Measurements from ENCODE around the gene MCUR1.

MCUR1 gene

DNA sequence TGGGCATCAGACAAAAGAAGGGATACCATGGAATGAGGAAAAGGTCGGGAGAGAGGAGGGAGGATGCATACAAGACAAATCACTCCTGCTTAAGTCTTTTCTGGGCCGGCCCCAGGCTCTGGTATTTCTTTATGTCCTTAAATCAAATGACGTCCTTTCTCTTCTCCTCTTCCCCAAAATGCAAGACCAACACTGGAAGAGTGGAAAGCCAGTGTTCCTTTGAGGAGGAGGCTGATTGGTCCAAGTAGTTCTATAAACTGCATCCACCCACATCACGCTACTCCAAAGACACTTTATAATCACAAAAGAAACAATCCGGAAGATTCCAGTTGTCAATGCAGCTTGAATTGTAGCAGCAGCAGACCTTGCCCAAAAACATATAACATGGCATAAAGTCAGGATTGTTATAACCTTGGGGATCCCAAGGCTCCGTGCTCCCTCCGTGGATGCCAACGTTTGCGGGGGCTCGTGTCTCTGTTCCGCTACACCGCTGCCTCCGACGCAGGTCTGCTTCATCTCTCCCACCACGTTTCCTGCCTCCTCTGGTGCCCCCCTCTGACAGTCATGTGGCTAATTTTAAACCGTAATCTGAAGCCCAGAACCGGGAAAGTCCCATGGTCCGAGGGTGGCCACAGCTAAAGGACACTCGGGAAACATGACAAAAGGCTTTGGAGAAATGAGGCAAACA lies 47.1 kb downstream of the MCUR1 start:
- no peaks in the 10 kb centered on the region for H3K36me3 ChIP-seq (ENCODE audit: control insufficient read depth, insufficient read depth, low read length)
- H3K9ac ChIP-seq (ENCODE audit: low read length) = no peak overlapping the region
- peak overlapping the region; percentile 63 for H3K4me3 ChIP-seq (ENCODE audit: low read length)
- peaks cover 11% of the 10 kb centered on the region for H3K4me1 ChIP-seq (ENCODE audit: control insufficient read depth, insufficient read depth, low read length)
- H3K27ac ChIP-seq (ENCODE audit: low read depth, low read length) = peak overlapping the region; percentile 80
- H3K27me3 ChIP-seq (ENCODE audit: control insufficient read depth, insufficient read depth, low read length) = no peaks in the 10 kb centered on the region

DNA sequence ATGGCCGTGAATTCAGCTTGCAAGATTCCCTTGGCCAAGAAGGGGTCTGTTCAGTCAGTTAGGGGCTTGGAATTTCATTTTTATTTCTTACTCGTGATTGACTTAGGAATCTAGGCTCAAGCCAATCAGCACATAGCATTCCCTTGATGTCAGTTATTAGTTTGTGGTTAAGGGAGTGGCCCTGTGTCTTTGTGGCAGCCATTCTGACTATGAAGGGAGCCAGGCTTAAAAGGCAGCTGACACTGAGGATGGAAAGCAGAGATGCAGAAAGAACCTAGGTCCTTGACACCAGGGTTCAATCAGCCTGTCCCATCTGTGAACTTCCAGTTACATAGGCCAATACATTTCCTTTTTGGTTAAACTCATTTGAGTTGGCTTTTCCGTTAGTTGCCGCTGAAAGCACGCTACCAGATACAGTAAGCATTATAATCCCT lies 48.1 kb downstream of the MCUR1 start:
- Histone ChIP-seq H3K27ac (ENCODE audit: low read depth, low read length) (no peak overlapping the region), H3K36me3 (ENCODE audit: control insufficient read depth, insufficient read depth, low read length) (no peaks in the 10 kb centered on the region), H3K4me3 (ENCODE audit: low read length) (no peak overlapping the region), H3K9ac (ENCODE audit: low read length) (no peak overlapping the region), H3K4me1 (ENCODE audit: control insufficient read depth, insufficient read depth, low read length) (peaks cover 11% of the 10 kb centered on the region), H3K27me3 (ENCODE audit: control insufficient read depth, insufficient read depth, low read length) (no peaks in the 10 kb centered on the region)

DNA sequence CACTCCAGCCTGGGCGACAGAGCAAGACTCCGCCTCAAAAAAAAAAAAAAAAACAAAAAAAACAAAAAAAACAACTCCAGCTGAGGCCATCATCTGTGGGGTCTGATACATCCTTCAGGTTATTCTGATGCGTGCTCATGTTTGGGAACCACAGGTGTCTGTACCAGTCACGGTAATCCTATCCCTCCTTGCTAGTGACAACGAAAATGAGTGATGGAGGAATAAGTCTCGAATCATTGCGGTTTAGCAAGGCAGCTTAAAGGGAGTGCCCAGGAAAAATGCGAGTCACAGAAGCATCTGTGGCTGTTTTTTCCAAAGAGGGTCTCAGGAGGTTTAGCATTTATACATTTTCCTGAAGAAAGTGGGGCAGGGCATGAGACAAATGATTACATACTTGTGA lies 48.8 kb downstream of the MCUR1 start:
- Histone ChIP-seq H3K4me1 (ENCODE audit: control insufficient read depth, insufficient read depth, low read length) (peaks cover 11% of the 10 kb centered on the region), H3K9ac (ENCODE audit: low read length) (no peak overlapping the region), H3K4me3 (ENCODE audit: low read length) (no peak overlapping the region), H3K36me3 (ENCODE audit: control insufficient read depth, insufficient read depth, low read length) (no peaks in the 10 kb centered on the region), H3K27ac (ENCODE audit: low read depth, low read length) (no peak overlapping the region), H3K27me3 (ENCODE audit: control insufficient read depth, insufficient read depth, low read length) (no peaks in the 10 kb centered on the region)

DNA sequence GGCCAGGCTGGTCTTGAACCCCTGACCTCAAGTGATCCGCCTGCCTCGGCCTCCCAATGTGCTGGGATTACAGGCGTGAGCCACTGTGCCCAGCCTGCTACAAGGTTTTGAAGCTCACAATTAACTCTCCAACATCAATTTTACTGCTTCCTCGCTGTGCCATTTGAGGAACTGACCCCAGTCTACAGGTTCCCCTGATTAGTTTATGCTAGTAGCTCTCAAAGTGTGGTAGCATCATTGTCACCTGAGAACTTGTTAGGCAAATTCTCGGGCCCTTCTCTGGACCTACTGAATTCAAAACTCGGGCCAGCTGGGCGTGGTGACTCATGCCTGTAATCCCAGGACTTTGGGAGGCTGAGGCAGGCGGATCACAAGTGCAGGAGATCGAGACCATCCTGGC lies 49.4 kb downstream of the MCUR1 start:
- H3K27ac ChIP-seq (ENCODE audit: low read depth, low read length) = no peak overlapping the region
- H3K9ac ChIP-seq (ENCODE audit: low read length) = no peak overlapping the region
- H3K4me3 ChIP-seq (ENCODE audit: low read length) = no peak overlapping the region
- no peaks in the 10 kb centered on the region for H3K27me3 ChIP-seq (ENCODE audit: control insufficient read depth, insufficient read depth, low read length)
- peaks cover 11% of the 10 kb centered on the region for H3K4me1 ChIP-seq (ENCODE audit: control insufficient read depth, insufficient read depth, low read length)
- H3K36me3 ChIP-seq (ENCODE audit: control insufficient read depth, insufficient read depth, low read length) = no peaks in the 10 kb centered on the region

DNA sequence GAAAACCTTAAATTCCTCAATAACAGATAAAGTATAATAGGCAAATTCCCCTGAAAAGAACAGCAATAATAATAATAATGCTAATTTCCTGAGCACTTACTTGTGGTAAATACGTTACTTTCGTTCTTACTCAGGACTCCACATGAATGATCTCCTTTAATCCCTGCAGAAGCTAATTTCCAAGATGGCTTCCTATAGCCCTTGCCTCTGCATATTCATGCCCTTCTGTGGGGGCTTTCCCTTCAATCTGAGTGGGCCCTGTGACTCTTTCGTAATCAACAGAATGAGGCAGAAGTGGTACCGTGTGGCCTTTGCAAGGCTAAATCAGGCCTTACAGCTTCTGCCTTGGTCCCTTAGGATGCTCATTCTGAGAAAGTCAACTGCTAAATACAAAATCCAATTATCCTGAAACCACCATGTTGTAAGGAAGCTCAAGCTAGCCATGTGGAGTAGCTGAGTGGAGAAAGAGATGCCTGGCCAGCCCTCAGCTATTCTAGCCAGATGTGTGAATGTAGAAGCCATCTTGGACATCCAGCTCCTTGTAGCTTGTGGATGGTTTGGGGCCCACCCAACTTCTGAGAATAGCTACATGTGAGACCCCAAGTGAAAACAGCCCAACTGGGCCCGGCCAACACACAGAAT lies 50.5 kb downstream of the MCUR1 start:
- H3K27ac ChIP-seq (ENCODE audit: low read depth, low read length) = peak overlapping the region; percentile 80
- H3K27me3 ChIP-seq (ENCODE audit: control insufficient read depth, insufficient read depth, low read length) = no peaks in the 10 kb centered on the region
- no peak overlapping the region for H3K4me3 ChIP-seq (ENCODE audit: low read length)
- H3K36me3 ChIP-seq (ENCODE audit: control insufficient read depth, insufficient read depth, low read length) = no peaks in the 10 kb centered on the region
- H3K4me1 ChIP-seq (ENCODE audit: control insufficient read depth, insufficient read depth, low read length) = peaks cover 11% of the 10 kb centered on the region
- no peak overlapping the region for H3K9ac ChIP-seq (ENCODE audit: low read length)

DNA sequence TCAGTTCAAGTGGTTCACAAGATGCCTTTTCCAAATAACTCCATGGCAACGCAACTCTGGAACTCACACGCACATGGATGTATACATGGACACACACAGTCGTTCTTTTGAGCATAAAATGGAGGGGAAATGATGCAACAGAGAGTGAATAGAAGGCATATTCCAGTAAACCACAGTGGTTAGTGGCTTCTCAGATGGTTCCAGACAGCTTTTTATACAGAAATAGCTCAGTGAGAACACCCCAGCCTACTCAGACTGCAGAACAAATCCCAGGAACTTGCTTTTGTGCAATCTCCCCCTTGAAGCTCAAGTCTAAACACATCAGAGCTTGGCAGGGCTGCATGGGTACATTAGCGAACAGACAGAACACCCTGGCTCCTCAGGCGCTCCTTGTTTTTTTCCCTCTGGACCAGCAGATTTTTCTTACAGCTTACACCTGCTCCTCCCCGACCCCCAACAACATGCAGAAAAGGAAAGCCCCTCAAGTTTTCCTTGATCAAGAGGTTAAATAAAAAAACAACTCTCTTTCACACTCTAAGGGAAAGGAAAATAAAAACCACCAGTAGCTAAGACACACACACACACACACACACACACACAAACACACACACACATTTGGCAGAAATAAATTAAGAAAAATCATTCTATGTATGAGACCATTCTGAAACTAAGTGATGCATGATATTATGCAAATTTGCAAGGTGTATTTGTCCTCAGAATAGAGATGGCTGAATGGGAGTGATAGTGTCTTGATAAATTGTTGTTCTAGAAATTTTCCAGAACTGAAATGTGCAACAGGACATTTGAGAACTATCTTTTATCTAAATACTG lies 51.5 kb downstream of the MCUR1 start:
- Histone ChIP-seq H3K9ac (ENCODE audit: low read length) (no peak overlapping the region), H3K36me3 (ENCODE audit: control insufficient read depth, insufficient read depth, low read length) (no peaks in the 10 kb centered on the region), H3K4me3 (ENCODE audit: low read length) (no peak overlapping the region), H3K27ac (ENCODE audit: low read depth, low read length) (peak overlapping the region; percentile 80), H3K4me1 (ENCODE audit: control insufficient read depth, insufficient read depth, low read length) (peaks cover 11% of the 10 kb centered on the region), H3K27me3 (ENCODE audit: control insufficient read depth, insufficient read depth, low read length) (no peaks in the 10 kb centered on the region)

DNA sequence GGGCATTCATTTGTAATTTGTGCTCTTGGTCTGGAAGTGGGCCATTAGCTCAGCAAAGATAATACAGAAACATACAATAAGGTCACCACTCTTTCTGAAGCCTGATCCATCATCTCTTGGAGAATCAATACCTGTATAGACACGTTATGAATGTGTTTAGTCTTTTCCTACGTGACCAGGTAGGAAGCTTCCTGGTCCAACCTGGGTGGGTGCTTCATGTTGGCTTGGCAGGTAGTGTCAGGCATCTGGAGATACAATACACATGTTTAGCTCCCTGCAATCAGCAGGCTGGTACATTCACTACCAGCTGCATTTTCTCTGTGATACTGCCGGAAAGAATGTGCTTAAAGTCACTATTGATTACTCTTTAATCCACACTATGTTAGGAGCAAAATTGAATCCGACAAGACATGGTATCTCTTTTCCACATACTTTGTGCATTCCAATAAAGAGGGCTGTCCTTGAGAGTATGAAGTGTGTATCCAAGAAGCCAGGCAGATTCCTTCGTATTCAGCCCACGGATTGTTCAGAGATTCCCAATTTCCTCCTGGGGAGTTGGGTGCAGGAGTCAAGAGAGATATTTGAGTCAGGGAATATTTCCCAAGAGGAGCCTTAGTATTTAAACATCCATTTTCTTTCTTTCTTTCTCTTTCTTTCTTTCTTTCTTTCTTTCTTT lies 52.9 kb downstream of the MCUR1 start:
- H3K9ac ChIP-seq (ENCODE audit: low read length) = no peak overlapping the region
- no peak overlapping the region for H3K27ac ChIP-seq (ENCODE audit: low read depth, low read length)
- H3K4me3 ChIP-seq (ENCODE audit: low read length) = no peak overlapping the region
- H3K36me3 ChIP-seq (ENCODE audit: control insufficient read depth, insufficient read depth, low read length) = no peaks in the 10 kb centered on the region
- H3K4me1 ChIP-seq (ENCODE audit: control insufficient read depth, insufficient read depth, low read length) = peaks cover 11% of the 10 kb centered on the region
- no peaks in the 10 kb centered on the region for H3K27me3 ChIP-seq (ENCODE audit: control insufficient read depth, insufficient read depth, low read length)

DNA sequence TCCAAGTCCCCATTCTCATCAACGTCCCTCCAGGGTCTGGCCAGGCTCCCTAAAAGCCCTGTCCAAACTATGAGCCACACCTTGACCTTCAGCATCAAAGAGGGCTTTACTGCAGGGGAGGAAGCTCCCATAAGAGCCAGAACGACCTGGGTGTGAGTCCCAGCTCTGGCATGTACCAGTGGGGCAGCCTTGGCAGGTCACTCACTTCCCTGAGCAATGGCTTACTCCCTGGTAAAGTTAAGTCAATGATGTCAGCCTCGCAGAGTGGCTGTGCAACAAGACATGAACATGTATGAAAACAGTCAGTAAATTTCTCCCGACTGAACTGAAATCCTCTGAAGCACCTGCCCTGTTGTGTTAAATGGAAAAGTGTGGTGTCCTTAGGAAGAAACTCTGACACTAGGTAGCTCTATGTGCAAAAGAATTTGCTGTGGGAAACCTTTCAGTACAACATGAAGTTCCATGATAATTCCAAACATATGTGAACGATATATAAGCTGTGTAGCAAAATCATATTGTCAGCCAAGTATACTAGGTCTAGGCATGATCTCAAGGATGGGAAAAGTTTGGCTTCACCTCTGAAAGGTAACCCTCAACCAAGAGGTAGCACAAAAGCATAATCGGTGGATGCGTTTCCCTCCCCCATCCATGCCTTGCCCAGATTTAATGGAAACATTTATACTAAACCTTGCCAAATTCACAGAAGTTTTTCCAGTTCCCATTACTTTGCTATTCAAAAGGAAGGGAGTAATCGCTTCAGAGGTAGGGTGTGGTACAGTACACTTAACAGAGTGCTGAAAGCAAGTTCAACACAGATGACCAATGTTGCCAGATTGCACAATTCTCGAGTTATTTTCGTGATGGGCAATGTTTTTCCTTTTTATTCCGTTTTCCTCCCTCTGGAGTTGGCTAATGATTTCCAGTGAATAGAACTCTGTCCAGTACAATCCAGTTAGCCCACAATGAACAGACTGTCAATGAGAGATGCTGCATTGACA lies 53.8 kb downstream of the MCUR1 start:
- Histone ChIP-seq H3K4me3 (ENCODE audit: low read length) (no peak overlapping the region), H3K9ac (ENCODE audit: low read length) (no peak overlapping the region), H3K4me1 (ENCODE audit: control insufficient read depth, insufficient read depth, low read length) (peaks cover 11% of the 10 kb centered on the region), H3K27ac (ENCODE audit: low read depth, low read length) (no peak overlapping the region), H3K27me3 (ENCODE audit: control insufficient read depth, insufficient read depth, low read length) (no peaks in the 10 kb centered on the region), H3K36me3 (ENCODE audit: control insufficient read depth, insufficient read depth, low read length) (no peaks in the 10 kb centered on the region)

DNA sequence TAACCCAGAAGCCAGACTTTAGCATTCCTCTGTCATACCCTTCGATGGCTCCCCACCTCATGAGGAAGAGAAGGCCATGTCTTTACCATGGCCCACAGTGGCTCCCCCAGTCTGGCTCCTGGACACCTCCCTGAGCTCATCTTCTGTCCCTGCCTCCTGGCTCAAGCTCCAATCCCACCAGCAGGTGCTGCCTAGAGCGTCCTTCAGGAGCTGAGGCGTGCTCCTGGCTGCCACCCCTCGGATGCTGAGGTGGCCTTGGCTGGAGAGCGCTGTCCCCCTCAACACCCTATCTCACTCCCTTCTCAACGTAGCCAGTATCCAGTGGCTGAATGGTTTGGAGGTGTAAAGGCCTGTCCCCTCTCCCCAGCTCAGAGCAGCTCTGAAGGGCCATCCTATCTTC lies 55.3 kb downstream of the MCUR1 start:
- Histone ChIP-seq H3K27me3 (ENCODE audit: control insufficient read depth, insufficient read depth, low read length) (no peaks in the 10 kb centered on the region), H3K9ac (ENCODE audit: low read length) (no peak overlapping the region), H3K4me3 (ENCODE audit: low read length) (no peak overlapping the region), H3K27ac (ENCODE audit: low read depth, low read length) (no peak overlapping the region), H3K4me1 (ENCODE audit: control insufficient read depth, insufficient read depth, low read length) (peaks cover 11% of the 10 kb centered on the region), H3K36me3 (ENCODE audit: control insufficient read depth, insufficient read depth, low read length) (no peaks in the 10 kb centered on the region)

DNA sequence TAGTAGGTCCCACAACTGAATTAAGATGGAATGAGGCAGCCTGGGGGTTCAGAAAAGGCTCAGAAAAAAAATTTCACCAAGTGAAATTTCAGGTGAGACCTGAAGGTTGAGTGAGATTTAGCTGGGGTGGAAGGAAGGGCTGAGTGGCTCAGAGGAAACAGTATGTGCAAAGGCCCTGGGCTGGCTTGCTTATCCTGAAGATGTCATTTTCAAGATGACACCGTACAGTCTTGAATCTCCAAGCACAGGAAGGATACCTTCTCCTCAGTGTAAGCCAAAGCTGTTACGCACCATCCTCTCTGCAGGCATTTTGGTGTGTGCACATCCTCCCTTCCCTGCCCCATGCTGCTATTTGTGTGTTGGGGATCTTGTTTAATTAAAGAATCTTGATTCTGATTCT lies 59.7 kb downstream of the MCUR1 start:
- H3K4me1 ChIP-seq (ENCODE audit: control insufficient read depth, insufficient read depth, low read length) = no peaks in the 10 kb centered on the region
- no peak overlapping the region for H3K4me3 ChIP-seq (ENCODE audit: low read length)
- no peak overlapping the region for H3K9ac ChIP-seq (ENCODE audit: low read length)
- no peaks in the 10 kb centered on the region for H3K36me3 ChIP-seq (ENCODE audit: control insufficient read depth, insufficient read depth, low read length)
- H3K27me3 ChIP-seq (ENCODE audit: control insufficient read depth, insufficient read depth, low read length) = no peaks in the 10 kb centered on the region
- H3K27ac ChIP-seq (ENCODE audit: low read depth, low read length) = no peak overlapping the region

DNA sequence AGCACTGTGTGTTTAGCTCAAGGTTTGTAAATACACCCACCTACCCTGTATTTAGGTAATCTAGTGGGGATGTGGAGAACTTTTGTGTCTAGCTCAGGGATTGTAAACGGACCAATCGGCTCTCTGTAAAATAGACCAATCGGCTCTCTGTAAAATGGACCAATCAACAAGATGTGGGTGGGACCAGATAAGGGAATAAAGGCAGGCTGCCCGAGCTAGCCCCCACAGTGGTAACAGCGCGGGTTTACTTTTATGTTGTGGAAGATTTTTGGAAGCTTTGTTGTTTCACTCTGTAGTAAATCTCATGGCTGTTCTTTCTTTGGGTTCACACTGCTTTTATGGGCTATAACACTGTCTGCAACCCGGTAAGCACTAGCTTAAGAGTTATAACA lies 70.6 kb downstream of the MCUR1 start:
- Histone ChIP-seq H3K36me3 (ENCODE audit: control insufficient read depth, insufficient read depth, low read length) (no peaks in the 10 kb centered on the region), H3K27me3 (ENCODE audit: control insufficient read depth, insufficient read depth, low read length) (no peaks in the 10 kb centered on the region), H3K4me1 (ENCODE audit: control insufficient read depth, insufficient read depth, low read length) (no peaks in the 10 kb centered on the region), H3K4me3 (ENCODE audit: low read length) (no peak overlapping the region), H3K9ac (ENCODE audit: low read length) (no peak overlapping the region), H3K27ac (ENCODE audit: low read depth, low read length) (no peak overlapping the region)

All from rectal smooth muscle tissue (tissue), 1 donor.